HG02610 (cell line): Measurements from ENCODE around the gene ALKBH1.
A peak's percentile ranks its signal among the peaks of the same experiment; 100 is the strongest.
"Not testable (repeated sequence)": the region's sequence is repeated elsewhere in the genome, so short reads cannot be mapped to it uniquely, and the experiment has no call there.

Experiments
- ATAC-seq: cut with Tn5 transposase; IDR thresholded peaks from one replicate; pipeline ENCODE4 v1.9.1; 2021; ENCODE audit warnings: mild to moderate bottlenecking, moderate library complexity; ENCODE audit not compliant: unreplicated experiment

The ALKBH1 gene, protein sequence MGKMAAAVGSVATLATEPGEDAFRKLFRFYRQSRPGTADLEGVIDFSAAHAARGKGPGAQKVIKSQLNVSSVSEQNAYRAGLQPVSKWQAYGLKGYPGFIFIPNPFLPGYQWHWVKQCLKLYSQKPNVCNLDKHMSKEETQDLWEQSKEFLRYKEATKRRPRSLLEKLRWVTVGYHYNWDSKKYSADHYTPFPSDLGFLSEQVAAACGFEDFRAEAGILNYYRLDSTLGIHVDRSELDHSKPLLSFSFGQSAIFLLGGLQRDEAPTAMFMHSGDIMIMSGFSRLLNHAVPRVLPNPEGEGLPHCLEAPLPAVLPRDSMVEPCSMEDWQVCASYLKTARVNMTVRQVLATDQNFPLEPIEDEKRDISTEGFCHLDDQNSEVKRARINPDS

DNA sequence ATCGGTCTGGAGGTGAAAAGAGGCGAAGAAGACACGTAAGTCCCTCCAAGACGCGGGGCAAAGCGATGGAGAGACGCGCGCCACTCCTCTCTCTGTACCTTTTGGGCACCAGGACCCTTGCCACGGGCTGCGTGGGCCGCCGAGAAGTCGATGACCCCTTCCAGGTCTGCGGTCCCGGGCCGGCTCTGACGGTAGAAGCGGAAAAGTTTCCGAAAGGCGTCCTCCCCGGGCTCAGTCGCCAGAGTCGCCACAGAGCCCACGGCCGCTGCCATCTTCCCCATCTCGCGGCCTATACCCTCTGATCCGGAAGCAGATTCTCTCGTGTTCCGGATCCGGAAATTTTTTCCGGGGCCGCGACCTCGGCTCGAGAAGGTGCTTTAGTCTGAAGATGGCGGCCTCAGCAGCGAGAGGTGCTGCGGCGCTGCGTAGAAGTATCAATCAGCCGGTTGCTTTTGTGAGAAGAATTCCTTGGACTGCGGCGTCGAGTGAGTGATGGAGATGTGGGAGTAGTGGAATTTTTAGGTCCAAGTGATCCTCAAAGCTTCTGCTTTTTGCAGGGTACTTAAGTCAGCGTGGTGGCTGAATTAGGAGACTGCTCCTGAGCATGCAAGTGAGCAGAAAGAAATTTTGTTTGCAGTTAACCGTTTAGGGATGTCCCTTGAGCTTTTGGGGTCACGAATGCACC, at the start of gene ALKBH1, which contains the start of gene SLIRP:
TSS of gene ALKBH1 (minus strand) at position 300 of the 685 bp plus-strand sequence. CDS start at position 281, 19 bp downstream.
TSS of gene SLIRP (plus strand) at position 380 of the 685 bp plus-strand sequence. CDS start at position 389, 9 bp downstream.
- peak; percentile 95 for ATAC-seq

DNA sequence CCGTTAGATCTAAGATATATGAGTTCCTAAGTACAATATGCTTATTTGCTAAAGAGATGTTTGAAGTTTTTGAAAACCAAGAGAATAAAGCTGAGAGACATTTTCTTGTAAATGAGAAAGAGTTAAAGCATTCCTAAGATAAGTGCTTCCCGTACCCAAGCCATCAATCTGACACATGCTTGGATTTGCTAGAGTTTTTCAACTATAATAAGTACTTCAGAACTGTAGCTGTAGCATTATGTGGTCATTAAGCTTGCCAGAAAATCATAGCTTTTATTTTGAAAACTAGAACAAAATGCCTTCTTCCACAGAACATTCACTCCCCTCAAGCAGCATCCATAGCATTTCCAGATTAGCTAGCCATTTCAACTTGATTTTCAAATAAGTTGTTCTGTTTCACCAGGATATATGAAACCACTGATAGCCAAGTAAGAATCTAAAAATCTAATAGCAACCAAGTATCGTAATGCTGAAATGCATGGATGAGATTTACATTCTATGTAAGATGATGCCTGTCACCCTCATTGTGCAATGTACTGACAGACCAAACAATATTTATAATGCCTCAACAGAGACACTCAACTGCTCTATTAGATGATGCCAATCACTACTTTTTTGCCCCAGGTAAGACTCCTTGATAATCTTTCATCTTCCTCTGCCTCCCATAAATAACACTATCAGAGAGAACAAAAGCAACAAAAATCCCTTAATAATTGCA, 45.1 kb upstream of the ALKBH1 start:
- ATAC-seq = no peak

DNA sequence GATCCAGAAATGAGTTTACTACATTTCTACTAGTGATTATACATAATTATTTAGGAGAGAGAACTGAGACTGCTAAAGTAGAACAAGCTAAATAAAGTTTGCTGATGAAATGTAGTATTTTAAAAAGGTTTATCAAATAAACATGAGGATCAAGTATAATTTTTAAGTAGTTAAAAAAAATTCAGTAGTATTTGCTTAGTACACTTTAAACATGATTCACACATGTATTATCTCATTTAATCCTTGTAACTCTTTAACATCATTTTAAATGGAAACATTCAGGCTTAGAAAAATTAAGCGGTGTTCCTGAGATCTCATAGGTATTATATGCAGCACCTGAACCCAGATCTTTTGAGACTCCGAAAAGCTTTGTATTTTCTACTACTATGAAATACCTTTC, 44.4 kb upstream of the ALKBH1 start:
- no peak for ATAC-seq

DNA sequence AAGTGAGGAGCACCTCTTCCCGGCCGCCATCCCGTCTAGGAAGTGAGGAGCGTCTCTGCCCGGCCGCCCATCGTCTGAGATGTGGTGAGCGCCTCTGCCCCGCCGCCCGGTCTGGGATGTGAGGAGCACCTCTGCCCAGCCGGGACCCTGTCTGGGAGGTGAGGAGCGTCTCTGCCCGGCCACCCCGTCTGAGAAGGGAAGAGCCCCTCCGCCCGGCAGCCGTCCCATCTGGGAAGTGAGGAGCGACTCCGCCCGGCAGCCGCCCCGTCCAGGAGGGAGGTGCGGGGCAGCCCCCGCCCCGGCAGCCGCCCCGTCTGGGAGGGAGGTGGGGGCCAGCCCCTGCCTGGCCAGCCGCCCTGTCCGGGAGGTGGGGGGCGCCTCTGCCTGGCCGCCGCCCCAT, 39.6 kb upstream of the ALKBH1 start:
- not testable (repeated sequence) for ATAC-seq

DNA sequence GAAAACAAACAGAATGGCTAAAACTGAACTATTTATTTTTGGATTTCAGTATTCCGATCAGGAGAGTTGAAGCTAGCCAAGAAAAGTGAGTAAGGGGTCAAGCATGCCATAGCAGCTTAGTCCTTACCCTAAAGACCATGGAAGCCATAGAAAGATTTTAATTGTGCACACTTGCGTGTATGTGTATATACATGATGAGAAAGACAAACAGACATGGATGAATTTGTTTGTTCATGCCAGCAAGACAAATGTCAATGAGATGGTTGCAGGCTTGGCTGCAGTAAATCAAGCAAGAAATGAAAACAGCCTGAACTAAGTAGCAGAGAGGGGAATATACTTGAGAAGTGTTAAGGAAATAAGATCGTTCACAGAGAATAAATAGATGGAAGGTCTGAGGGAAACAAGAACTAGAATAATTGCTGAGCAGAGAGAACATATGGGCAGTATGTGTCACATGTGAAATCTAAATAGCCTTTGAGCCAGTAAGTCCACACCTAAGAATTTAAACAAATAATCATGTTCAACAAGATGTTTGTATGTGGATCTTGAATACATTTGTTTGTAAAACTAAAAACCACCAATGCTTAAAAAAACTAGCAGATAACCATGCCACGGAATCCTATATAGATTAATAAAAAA, 38.4 kb upstream of the ALKBH1 start:
- no peak for ATAC-seq

DNA sequence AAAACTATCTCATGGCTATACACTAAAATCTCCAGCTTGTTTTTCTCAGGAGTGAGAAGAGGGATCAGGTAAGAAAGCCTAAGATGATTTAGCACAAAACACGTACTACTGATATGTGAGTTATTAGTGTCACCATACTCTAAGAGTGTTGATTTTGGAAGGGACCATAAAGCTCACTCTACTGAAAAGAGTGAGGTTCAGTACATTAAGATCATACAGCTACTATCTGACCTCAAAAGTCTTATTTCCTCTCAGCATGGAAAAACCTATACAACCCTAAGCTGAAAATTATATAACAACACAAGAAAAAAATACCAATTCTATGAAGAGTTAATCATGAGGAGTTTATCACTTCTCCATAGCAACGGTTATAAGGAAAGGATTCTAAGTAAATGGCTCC, 33.6 kb upstream of the ALKBH1 start:
- no peak for ATAC-seq

DNA sequence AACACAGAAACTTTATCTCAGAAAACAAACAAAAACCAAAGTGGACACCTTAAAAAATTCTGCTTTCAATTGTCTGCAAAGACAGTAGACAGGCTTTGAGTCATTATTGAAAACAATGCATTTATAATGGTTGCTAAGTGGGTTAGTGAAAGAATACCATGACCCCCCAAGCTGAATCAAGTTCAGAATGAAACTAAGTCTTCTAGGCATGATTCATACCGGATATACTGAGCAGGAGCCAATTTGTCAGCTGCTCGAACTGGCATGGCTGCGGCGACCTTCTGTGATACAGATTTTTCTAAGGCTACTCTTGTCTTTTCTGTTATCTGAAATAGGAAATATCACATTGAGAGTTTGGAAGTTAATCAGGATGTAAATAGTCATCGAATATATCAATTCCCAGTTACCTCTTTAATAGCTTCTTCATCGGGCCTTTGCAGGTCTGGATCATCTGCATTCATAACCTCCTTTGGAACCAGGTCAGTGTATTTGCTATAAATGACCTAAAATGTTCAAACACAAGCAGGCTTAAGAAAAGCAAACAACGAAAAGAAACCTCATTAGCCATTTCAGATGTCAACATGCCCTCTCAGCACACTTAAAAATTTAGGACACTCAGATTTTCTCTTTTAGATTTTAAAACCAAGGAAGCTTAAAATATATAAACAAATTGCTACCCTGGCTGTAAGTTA, 30.9 kb upstream of the ALKBH1 start:
- no peak for ATAC-seq

DNA sequence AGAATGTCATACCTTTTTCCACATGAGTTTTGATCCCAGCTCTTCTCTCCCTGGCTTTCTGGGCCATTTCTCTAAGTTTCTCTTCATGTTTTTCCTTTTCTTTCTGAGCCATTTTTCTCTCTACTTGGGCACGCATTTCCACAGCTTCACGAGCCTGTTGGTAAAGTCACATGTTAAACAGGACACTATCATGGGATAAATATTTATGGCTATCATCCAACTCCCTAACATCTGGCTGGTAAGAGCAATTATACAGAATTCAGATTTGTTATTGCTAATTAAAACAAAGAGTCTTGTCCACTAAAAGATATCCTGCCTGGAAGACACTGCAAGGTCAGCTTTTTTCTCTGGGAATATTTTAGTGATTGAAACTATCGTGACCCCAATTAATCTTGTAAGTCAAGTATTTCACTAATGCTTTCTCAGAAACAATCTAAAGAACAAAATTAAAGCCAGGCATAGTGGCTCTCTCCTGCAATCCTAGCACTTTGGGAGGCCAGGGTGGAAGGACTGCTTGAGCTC, 23.2 kb upstream of the ALKBH1 start:
- ATAC-seq = no peak

DNA sequence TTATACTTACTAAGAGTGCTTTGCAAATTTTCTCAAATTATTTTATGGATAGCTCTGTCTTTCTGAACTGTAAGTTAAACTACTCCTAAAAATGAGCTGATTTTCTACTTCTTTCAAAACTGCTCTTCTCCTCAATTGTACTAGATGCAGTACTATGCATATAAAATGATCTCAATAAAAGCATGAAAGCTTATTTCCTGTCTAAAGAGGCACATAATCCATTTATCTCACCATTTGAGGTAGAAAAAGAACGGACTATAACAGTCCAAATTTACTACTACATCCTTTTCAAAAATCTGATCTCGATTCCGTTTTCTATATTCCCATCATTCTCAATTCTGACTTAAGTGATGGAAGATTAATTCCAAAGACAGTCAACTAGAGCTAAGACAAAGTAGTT, 14.5 kb upstream of the ALKBH1 start:
- ATAC-seq = no peak

DNA sequence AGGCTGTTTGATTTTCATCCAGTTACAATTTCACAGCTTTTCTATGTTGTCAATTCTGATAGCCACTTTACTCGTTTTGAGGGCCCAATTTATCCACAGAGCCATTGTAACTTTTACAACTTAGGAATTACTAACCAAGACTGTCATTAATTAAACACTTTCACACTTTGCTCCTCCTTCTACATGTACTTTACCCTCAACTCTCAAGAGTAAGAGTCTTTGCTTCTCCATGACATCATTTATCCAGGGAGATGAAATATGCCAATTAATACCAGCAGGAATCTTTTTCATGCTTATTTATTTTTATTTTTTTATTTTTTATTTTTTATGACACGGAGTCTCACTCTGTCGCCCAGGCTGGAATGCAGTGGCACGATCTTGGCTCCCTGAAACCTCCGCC, 13.6 kb upstream of the ALKBH1 start:
- ATAC-seq = no peak

DNA sequence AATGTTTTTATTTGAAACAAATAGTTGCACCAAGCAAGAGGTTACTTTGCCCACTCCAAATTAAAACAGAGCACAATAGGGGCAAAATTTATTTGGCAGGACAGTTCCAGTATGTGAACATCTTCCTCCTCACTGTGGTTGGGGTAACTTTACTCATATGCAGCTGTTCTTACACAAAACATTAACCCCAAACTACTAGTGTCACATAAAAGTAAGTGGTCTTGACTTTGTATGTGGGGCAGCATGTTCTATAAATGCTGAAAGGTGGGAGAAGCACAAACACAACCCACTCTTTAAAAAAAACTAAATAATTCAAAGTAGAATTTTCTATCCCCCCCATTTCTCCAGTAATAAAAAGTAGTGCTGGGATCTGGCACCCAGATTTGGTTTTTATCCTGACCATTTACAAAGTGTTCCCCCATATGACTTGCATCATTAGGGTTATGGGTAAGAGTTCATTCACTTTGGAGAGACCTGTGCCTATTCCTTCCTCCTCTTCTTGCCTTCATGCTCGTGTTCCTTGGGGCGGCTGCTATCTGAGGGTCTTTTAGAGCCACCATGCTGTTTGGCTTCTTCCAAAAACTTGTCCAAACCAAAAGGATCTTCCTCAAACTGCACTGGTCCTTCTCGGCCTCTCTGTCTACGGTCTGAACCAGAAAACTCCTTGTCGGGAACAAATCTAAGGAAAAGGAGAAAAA, 9.9 kb upstream of the ALKBH1 start:
- ATAC-seq = no peak

DNA sequence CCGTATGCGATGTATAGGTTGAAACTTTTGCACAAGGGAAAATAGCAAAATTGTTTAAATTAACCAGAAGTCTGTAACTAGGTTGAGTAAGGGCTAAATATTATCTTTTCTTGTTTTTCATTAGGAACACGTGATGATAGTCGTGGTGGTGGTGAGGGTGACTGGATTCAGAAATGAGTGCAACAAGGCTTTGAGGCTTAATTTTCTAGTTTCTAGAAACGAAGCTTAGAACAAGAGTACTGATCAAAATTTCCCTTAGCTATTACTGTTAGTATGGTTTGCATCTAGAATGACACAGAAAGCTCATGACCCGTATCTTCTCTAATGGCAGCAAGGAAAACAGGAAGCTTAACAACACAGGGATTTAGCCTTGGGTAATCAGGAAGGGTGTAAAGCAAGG, 7.1 kb upstream of the ALKBH1 start:
- peak; percentile 43 for ATAC-seq

DNA sequence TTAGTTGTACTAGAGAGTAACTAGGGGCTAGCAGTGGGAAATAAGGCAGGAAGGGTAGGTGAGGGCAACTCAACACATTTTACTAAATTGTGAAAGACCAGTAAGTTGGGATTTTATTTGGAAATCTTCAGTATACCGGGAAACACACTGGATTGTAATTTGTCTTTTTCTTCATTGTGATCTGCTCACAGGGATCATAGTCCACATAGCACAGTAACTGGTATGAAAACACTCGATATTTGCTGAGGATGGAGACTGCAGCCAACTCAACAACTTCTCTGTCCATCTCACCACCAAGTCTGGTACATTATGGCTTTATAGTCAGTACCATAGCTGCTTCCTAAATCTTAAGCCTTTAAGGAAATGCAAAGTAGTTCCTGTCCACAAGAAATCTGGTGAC, 2.5 kb upstream of the ALKBH1 start:
- no peak for ATAC-seq

DNA sequence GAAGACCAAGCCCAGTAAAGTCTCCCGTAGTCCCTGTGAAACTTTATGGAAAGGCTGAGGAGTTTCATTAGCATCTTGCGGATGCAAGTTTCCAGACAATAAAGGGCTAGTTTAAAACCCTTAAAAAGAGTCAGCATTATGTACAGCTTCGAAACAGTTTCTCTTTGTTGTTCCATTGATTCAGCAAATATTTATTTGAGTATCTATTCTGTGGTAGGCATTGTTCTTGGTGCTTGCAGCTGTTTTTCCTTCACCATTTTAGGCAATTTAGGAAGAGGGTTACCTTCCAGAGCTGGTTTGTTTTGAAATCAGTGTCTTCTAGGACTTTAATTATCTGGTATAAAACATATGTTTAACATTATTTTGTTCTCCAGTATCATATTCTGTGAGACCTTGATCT, 1.6 kb upstream of the ALKBH1 start:
- no peak for ATAC-seq

DNA sequence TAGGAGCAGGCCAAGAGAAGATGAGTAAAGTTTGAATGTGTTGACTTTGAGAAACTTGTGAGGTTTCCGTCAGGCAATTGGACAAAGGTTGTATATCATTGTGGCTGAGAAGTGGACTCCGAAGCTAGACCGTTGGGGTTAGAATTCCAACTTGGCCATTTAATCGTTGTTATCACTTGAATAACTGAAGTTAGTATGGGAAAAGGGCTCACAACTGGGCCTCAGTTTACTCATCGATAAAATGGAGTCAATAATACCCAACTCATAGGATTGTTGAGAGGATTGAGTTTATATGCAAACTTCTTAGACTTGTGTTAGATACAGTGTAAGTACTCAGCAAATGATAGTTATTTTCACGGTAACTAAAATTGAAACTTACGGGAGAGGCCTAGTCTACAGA, 926 bp upstream of the ALKBH1 start:
- ATAC-seq = no peak

DNA sequence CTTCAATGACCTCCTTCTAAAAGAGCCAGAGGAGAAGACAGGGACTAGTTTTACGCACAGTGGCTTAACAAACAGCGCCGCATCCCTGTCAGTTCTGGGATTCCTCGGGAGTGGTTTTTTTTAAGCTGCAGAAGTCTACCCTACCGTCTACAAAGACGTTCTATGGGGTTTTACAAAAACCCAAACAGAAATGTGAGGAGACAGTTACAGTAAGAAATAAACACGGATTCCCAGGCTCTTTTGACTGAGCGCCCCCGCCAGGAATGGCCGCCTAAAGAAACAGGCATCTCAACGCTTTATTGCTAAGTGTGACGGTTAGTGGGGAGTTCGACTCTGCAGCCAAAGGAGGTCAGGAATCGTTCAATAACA, 484 bp downstream of the ALKBH1 start:
- peak; percentile 16 for ATAC-seq

DNA sequence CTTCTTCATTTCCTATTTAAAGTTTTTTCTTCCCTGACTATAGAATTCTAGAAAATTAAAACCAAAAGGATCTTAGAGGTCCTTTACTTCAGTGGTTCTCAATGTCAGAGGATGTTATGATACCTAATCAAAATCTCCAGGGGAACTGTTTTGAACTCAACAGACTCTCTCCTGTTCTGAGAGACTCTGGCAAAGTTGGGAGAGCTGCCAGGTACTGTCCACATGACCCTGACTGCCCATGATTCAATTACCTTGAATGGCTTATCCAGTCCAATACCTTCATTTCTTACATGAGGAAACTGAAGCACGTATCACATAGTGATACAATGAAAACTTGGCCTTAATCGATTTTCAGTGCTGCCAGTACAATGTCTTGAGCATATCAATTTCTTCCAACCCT, 16.6 kb downstream of the ALKBH1 start:
- no peak for ATAC-seq

DNA sequence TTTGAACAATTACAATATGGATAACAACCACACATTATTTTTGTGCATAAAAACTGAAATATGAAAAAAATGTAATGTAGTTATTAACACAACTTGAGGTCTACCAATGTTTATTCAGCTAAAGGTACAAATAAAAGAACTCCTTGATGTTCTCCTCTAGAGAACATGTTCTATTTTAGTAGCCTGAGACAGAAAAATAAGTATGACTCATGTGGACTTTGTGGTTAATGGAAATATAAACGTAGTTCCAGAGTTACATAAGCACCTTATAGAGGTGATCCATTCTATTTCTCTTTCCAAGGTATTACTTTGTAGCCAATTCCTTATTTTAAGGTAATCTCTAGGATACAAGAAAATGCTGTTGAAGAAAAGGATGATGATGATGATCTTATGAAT, 25.7 kb downstream of the ALKBH1 start:
- no peak for ATAC-seq

DNA sequence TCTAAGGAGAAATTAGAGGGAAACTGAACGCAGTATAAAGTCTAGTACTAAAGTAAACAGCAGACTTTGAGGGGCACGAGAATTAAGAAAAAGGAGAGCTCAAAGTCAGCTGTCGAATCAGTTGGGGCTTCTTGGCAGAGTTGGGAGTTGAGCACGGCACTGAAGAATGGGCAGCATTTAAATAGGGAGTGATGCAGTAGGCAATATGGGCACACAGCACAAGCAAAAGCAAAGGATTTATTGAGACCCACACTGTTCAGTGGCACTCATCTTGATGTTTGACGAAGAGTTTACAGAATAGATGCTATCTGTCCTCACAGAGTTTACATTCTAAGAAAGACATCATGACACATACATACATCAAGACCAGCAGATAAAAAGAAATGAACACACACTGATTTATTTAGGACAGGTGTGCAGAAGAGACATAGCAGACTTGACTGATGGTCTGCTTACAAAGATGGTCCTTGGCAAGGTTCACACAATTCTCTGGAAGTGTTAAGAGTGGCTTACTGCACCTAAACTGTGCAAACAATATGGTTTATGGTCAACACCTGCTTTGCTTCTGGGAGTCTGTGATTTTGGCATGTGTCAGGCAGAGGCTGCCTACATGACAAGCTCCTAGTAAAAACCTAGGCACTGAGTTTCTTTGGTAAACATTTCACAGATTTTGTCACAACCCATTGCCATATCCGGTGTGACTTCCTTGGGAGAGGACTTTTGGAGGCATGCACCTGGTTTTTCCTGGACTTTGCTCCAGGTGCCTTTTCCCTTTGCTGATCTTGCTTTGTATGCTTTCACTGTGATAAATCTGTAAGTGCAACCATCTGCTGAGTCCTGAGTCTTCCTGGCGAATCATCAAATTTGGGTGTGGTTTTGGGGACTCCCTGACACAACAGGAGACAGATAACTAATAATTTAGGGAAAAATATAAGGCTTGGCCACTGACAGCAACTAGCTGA, 26.3 kb downstream of the ALKBH1 start:
- no peak for ATAC-seq
